Gastrocnemius medialis (tissue), 4 donors: Measurements from ENCODE around the gene NTRK1. TPM values are rescaled to one million over a fixed set of nuclear protein-coding genes. Genes with fewer than 3 reads are reported as not detected.

Experiments
- ATAC-seq, 2 donors: fragments of 150-250 bp; one replicate each; pipeline ENCODE4 v1.9.1; 2016
- DNase-seq, 2 donors: peaks; one replicate each; pipeline ENCODE4 v3.0.0-alpha.2; 2019
- H3K27ac ChIP-seq, 4 donors: fragments of 200-600 bp; sonication (generic); 1 replicate in 1 of 4; 2 replicates in 3 of 4; pipeline ENCODE4 v1.5.1; 2016 to 2018; ENCODE audit warnings: mild to moderate bottlenecking in 2 of 4, moderate library complexity in 1 of 4
- H3K27me3 ChIP-seq, 3 donors: fragments of 200-600 bp; sonication (generic) in 2 of 3; 1 replicate in 1 of 3; 2 replicates in 2 of 3; pipeline versions ENCODE4 v1.5.1 to v1.6.0; 2016 to 2019; ENCODE audit warnings: mild to moderate bottlenecking in 1 of 3, moderate library complexity in 1 of 3
- H3K36me3 ChIP-seq, 2 donors: fragments of 200-600 bp; sonication (generic) in 1 of 2; one replicate each; pipeline ENCODE4 v1.5.1; 2017 to 2018
- H3K4me1 ChIP-seq, 2 donors: fragments of 200-600 bp; sonication (generic) in 1 of 2; one replicate each; pipeline ENCODE4 v1.5.1; 2016 to 2017; ENCODE audit warnings: mild to moderate bottlenecking in 2 of 2
- H3K4me3 ChIP-seq, 4 donors: fragments of 200-600 bp; sonication (generic) in 3 of 4; 1 replicate in 1 of 4; 2 replicates in 3 of 4; pipeline ENCODE4 v1.5.1; 2016 to 2019; ENCODE audit warnings: mild to moderate bottlenecking in 2 of 4
- H3K9me3 ChIP-seq, 3 donors: fragments of 200-600 bp; sonication (generic) in 2 of 3; 1 replicate in 1 of 3; 2 replicates in 2 of 3; pipeline ENCODE4 v1.5.1; 2016 to 2019
- CTCF ChIP-seq, 5 experiments: fragments of 450-650 bp in 3 of 5; fragments of 200-600 bp in 2 of 5; sonication (generic) in 2 of 5; IDR thresholded peaks in 4 of 5; conservative IDR thresholded peaks in 1 of 5; 1 replicate in 4 of 5; 2 replicates in 1 of 5; pipeline ENCODE4 v1.5.1; 2016 to 2019; ENCODE audit warnings: antibody characterized with exemption in 5 of 5, mild to moderate bottlenecking in 3 of 5, moderate library complexity in 3 of 5
- POLR2A ChIP-seq, 2 donors: fragments of 450-650 bp; IDR thresholded peaks; one replicate each; pipeline ENCODE4 v1.6.1; 2017; ENCODE audit warnings: antibody characterized with exemption in 2 of 2, mild to moderate bottlenecking in 2 of 2, moderate library complexity in 2 of 2
- in situ Hi-C, 4 donors: fragments of 200-750 bp; cut with MboI; loops; one replicate each; pipeline versions ENCODE4 v1.15.0 to v1.8.0; 2017; ENCODE audit warnings: low sequenced_read_pairs in 4 of 4
- intact Hi-C: fragments of 100-400 bp; cut with DNase I; formaldehyde crosslinking; loops from one replicate; pipeline ENCODE4 v1.15.1; 2023; ENCODE audit warnings: low total_unique reads
- total RNA-seq, 4 donors: library from RNA; depleted of rRNA; stranded (reverse); fragments of >200 nt; gene quantifications; one replicate each; pipeline versions ENCODE4 v1.1.0 to v1.2.3, GENCODE V29; 2016

NTRK1 gene
- total RNA-seq, 4 donors from 2014 or later = 0.13 to 0.22 TPM; not detected in 2

- H3K9me3 ChIP-seq = no peaks in the 10 kb centered on the region
- intact Hi-C loops (no loop called here), in situ Hi-C loops (no loop called here)
- no peak for TF ChIP-seq POLR2A (IDR thresholded peaks at IDR 0.05)
- no peak for TF ChIP-seq CTCF (IDR thresholded peaks at IDR 0.05 in 4 of 5, conservative IDR thresholded peaks at IDR 0.05 in 1 of 5)
- H3K4me3 ChIP-seq = no peak overlapping the region
- H3K4me1 ChIP-seq = peaks cover 10 to 14% of the 10 kb centered on the region in 2 donors
- H3K27me3 ChIP-seq = no peaks in the 10 kb centered on the region
- DNase-seq (no peak), ATAC-seq (no peak)
- H3K27ac ChIP-seq = peak overlapping the region in 2 of 4 donors; percentile 27 to 50
- H3K36me3 ChIP-seq = peaks cover 0 to 3% of the 10 kb centered on the region in 2 donors
These were observed 41.6 kb downstream of the NTRK1 start for GRCh38 chr1:156901966-156902915.

- DNase-seq (no peak), ATAC-seq (no peak)
- no peak overlapping the region for H3K4me3 ChIP-seq
- H3K36me3 ChIP-seq = peaks cover 0 to 3% of the 10 kb centered on the region in 2 donors
- intact Hi-C loops = no loop called here
- TF ChIP-seq CTCF (IDR thresholded peaks at IDR 0.05 in 4 of 5, conservative IDR thresholded peaks at IDR 0.05 in 1 of 5) (no peak), POLR2A (IDR thresholded peaks at IDR 0.05) (no peak)
- peaks cover 10 to 14% of the 10 kb centered on the region in 2 donors for H3K4me1 ChIP-seq
- H3K27me3 ChIP-seq = peaks cover 0 to 7% (median 4%) of the 10 kb centered on the region in 3 donors
- H3K9me3 ChIP-seq = no peaks in the 10 kb centered on the region
- H3K27ac ChIP-seq = no peak overlapping the region
- in situ Hi-C loops = no loop called here
These were observed 42.8 kb downstream of the NTRK1 start for GRCh38 chr1:156903328-156904091.

GRCh38 chr1:156904187-156904959, 43.7 kb downstream of the NTRK1 start:
- intact Hi-C loops = no loop called here
- Histone ChIP-seq H3K4me3 (no peak overlapping the region), H3K27ac (no peak overlapping the region), H3K4me1 (peaks cover 9 to 12% of the 10 kb centered on the region in 2 donors), H3K36me3 (peaks cover 0 to 3% of the 10 kb centered on the region in 2 donors), H3K27me3 (peaks cover 0 to 7% (median 4%) of the 10 kb centered on the region in 3 donors), H3K9me3 (no peaks in the 10 kb centered on the region)
- ATAC-seq (no peak), DNase-seq (no peak)
- TF ChIP-seq POLR2A (IDR thresholded peaks at IDR 0.05) (no peak), CTCF (IDR thresholded peaks at IDR 0.05 in 4 of 5, conservative IDR thresholded peaks at IDR 0.05 in 1 of 5) (no peak)
- in situ Hi-C loops = no loop called here

- ATAC-seq (no peak), DNase-seq (no peak)
- in situ Hi-C loops (no loop called here), intact Hi-C loops (no loop called here)
- Histone ChIP-seq H3K4me1 (peaks cover 6% of the 10 kb centered on the region in 2 donors), H3K27me3 (peaks cover 0 to 11% (median 7%) of the 10 kb centered on the region in 3 donors), H3K27ac (no peak overlapping the region), H3K4me3 (no peak overlapping the region), H3K9me3 (no peaks in the 10 kb centered on the region), H3K36me3 (peaks cover 0 to 3% of the 10 kb centered on the region in 2 donors)
- TF ChIP-seq CTCF (IDR thresholded peaks at IDR 0.05 in 4 of 5, conservative IDR thresholded peaks at IDR 0.05 in 1 of 5) = no peak
- TF ChIP-seq POLR2A (IDR thresholded peaks at IDR 0.05) = no peak
These were observed 44.5 kb downstream of the NTRK1 start for GRCh38 chr1:156905176-156905575.
